DOHH2 (cell line): ENCODE results near the gene RNF111.

Source experiments
- H3F3A ChIP-seq: fragments of 200-600 bp; sonication (generic), shearing (Covaris generic); 2 replicates; pipeline ENCODE4 v1.6.0; 2016; ENCODE audit warnings: antibody characterized with exemption, mild to moderate bottlenecking; ENCODE audit not compliant: control insufficient read depth, insufficient read depth
- H3K27ac ChIP-seq: fragments of 200-600 bp; sonication (generic); 2 replicates; pipeline ENCODE4 v1.5.1; 2014; ENCODE audit warnings: low read depth, mild to moderate bottlenecking, low read length, moderate library complexity
- H3K27me3 ChIP-seq: fragments of 200-600 bp; sonication (generic); 2 replicates; pipeline ENCODE4 v1.6.1; 2014; ENCODE audit warnings: mild to moderate bottlenecking, low read length, mixed read lengths; ENCODE audit not compliant: control insufficient read depth
- H3K36me3 ChIP-seq: fragments of 200-600 bp; sonication (generic); 2 replicates; pipeline ENCODE4 v1.6.1; 2014; ENCODE audit warnings: mild to moderate bottlenecking, low read length, moderate library complexity, mixed read lengths; ENCODE audit not compliant: control insufficient read depth
- H3K4me1 ChIP-seq: fragments of 200-600 bp; sonication (generic); 2 replicates; pipeline ENCODE4 v1.6.1; 2014; ENCODE audit warnings: mild to moderate bottlenecking, low read length, mixed read lengths; ENCODE audit not compliant: control insufficient read depth
- H3K4me2 ChIP-seq: fragments of 200-600 bp; sonication (generic); 2 replicates; pipeline ENCODE4 v1.6.0; 2014; ENCODE audit warnings: mild to moderate bottlenecking, low read length, moderate library complexity
- H3K4me3 ChIP-seq: fragments of 200-600 bp; sonication (generic); 2 replicates; pipeline ENCODE4 v1.5.1; 2014; ENCODE audit warnings: mild to moderate bottlenecking, low read length, mixed read lengths
- H3K79me2 ChIP-seq: fragments of 200-600 bp; sonication (generic); 2 replicates; pipeline ENCODE4 v1.6.1; 2014; ENCODE audit warnings: mild to moderate bottlenecking, low read length, mixed read lengths; ENCODE audit not compliant: control insufficient read depth
- H3K9me2 ChIP-seq: fragments of 200-600 bp; sonication (generic); replicated peaks from 2 replicates; pipeline ENCODE4 v1.6.1; 2014; ENCODE audit warnings: mild to moderate bottlenecking, low read length, mixed read lengths; ENCODE audit not compliant: control insufficient read depth
- H3K9me3 ChIP-seq: fragments of 200-600 bp; sonication (generic); 2 replicates; pipeline ENCODE4 v1.6.1; 2014; ENCODE audit warnings: antibody characterized with exemption, low read length, mixed read lengths; ENCODE audit not compliant: control insufficient read depth, insufficient read depth
- H4K20me1 ChIP-seq: fragments of 200-600 bp; sonication (generic); 2 replicates; pipeline ENCODE4 v1.6.0; 2014; ENCODE audit warnings: low read depth, mild to moderate bottlenecking, antibody characterized with exemption, low read length, moderate library complexity; ENCODE audit not compliant: control insufficient read depth, insufficient read depth
- CTCF ChIP-seq: fragments of 200-600 bp; sonication (generic); IDR thresholded peaks from one replicate; pipeline ENCODE4 v1.5.1; 2014; ENCODE audit warnings: antibody characterized with exemption, mild to moderate bottlenecking, low read depth, low read length; ENCODE audit not compliant: poor library complexity, severe bottlenecking
- EZH2phosphoT487 ChIP-seq: fragments of 200-600 bp; sonication (generic); IDR thresholded peaks from 2 replicates; pipeline ENCODE4 v1.6.1; 2017; ENCODE audit warnings: borderline replicate concordance, mild to moderate bottlenecking, antibody characterized with exemption, low read length, moderate library complexity, mixed read lengths

Gene RNF111

GRCh38 chr15:58967479-58967878, 20.0 kb upstream of the RNF111 start:
- Histone ChIP-seq H3F3A (no peaks in the 10 kb centered on the region), H3K79me2 (no peaks in the 10 kb centered on the region), H3K9me2 (no peaks in the 10 kb centered on the region), H3K27me3 (peaks cover 4% of the 10 kb centered on the region; the same call in 1 of the 2 replicates), H3K36me3 (no peaks in the 10 kb centered on the region), H3K4me2 (no peak overlapping the region), H3K9me3 (no peaks in the 10 kb centered on the region), H3K27ac (no peak overlapping the region), H3K4me3 (no peak overlapping the region), H3K4me1 (no peaks in the 10 kb centered on the region), H4K20me1 (no peaks in the 10 kb centered on the region)
- TF ChIP-seq CTCF = no peak
- no peak for TF ChIP-seq EZH2phosphoT487

- H3F3A ChIP-seq = peaks cover 5% of the 10 kb centered on the region; the same call in 1 of the 2 replicates
- H3K27me3 ChIP-seq = no peaks in the 10 kb centered on the region
- H3K9me3 ChIP-seq = no peaks in the 10 kb centered on the region
- peaks cover 52% of the 10 kb centered on the region for H3K4me1 ChIP-seq
- TF ChIP-seq EZH2phosphoT487 = no peak
- TF ChIP-seq CTCF = no peak
- H3K4me2 ChIP-seq = no peak overlapping the region
- no peak overlapping the region for H3K27ac ChIP-seq
- no peaks in the 10 kb centered on the region for H3K9me2 ChIP-seq
- H3K79me2 ChIP-seq = no peaks in the 10 kb centered on the region
- no peaks in the 10 kb centered on the region for H4K20me1 ChIP-seq
- H3K4me3 ChIP-seq = no peak overlapping the region
- no peaks in the 10 kb centered on the region for H3K36me3 ChIP-seq
These were observed 9.6 kb upstream of the RNF111 start for GRCh38 chr15:58977887-58978286.

GRCh38 chr15:58980351-58980939, 7.0 kb upstream of the RNF111 start:
- no peaks in the 10 kb centered on the region for H3K79me2 ChIP-seq
- H3K9me2 ChIP-seq = no peaks in the 10 kb centered on the region
- H3K4me3 ChIP-seq = no peak overlapping the region
- no peaks in the 10 kb centered on the region for H3K9me3 ChIP-seq
- H3K27me3 ChIP-seq = 0 out of 2 replicates have a peak, but pooled peaks cover 2% of the 10 kb centered on the region
- H4K20me1 ChIP-seq = no peaks in the 10 kb centered on the region
- no peak overlapping the region for H3K27ac ChIP-seq
- TF ChIP-seq CTCF (peak; percentile 50), EZH2phosphoT487 (no peak)
- H3K4me2 ChIP-seq = peak overlapping the region; percentile 20
- H3F3A ChIP-seq = peaks cover 5% of the 10 kb centered on the region; the same call in 1 of the 2 replicates
- peaks cover 40% of the 10 kb centered on the region for H3K4me1 ChIP-seq
- H3K36me3 ChIP-seq = no peaks in the 10 kb centered on the region
